LNCAP (cell line): Measurements from ENCODE around the gene LGALS13.

Experiments
- TF ChIP-seq, protein P1 (sequence below): fragments of 450-650 bp; IDR thresholded peaks from 2 replicates; pipeline ENCODE4 v1.5.1; 2017; ENCODE audit warnings: mild to moderate bottlenecking

Gene LGALS13, protein sequence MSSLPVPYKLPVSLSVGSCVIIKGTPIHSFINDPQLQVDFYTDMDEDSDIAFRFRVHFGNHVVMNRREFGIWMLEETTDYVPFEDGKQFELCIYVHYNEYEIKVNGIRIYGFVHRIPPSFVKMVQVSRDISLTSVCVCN

DNA sequence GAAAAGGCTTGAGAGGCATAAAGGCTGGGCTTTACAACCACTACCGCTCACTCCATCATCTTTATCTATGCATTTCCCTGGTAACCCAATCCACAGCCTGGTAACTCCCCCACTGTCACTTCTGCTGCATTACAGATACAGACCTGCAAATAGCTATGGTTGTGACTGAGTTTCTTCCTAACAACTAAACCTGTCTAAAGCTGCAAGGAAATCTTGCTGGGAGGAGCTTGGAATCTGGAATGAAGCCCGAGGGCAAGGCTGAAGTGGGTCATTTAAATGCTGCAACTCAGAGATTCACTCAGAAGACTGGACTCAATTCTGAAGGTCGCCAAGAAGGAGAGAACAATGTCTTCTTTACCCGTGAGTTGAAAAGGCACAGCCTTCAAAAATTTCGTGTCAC lies at the start of gene LGALS13:
Gene LGALS13 (plus strand): TSS at position 301 of the 400 bp plus-strand sequence. CDS start 45 bp downstream, at position 346.
- TF ChIP-seq, protein P1, sequence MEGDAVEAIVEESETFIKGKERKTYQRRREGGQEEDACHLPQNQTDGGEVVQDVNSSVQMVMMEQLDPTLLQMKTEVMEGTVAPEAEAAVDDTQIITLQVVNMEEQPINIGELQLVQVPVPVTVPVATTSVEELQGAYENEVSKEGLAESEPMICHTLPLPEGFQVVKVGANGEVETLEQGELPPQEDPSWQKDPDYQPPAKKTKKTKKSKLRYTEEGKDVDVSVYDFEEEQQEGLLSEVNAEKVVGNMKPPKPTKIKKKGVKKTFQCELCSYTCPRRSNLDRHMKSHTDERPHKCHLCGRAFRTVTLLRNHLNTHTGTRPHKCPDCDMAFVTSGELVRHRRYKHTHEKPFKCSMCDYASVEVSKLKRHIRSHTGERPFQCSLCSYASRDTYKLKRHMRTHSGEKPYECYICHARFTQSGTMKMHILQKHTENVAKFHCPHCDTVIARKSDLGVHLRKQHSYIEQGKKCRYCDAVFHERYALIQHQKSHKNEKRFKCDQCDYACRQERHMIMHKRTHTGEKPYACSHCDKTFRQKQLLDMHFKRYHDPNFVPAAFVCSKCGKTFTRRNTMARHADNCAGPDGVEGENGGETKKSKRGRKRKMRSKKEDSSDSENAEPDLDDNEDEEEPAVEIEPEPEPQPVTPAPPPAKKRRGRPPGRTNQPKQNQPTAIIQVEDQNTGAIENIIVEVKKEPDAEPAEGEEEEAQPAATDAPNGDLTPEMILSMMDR = no peak

DNA sequence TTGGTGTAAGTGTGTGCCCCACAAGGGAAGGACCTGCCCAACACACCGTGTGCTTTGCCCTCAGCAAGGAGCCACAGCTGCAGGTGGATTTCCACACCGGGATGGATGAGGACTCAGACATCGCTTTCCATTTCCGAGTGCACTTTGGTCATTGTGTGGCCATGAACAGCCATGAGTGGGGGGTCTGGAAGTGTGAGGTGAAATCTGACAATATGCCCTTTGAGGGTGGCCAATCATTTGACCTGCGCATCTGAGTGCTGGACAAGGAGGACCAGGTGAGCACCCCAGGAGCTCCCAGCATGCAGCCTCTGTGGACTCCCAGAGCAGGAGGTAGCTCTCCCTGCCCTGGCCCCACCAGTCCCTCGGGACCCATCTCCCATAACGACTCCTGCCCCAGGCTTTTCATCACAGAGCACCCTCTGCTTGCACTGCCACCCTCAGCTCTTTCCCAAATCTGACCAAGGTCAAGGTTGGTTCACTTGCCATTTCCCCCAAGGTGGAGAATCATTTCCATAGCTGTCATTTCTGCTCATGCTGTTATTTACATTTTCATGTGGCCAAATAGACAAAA lies 49.2 kb upstream of the LGALS13 start:
- TF ChIP-seq, protein P1 = no peak

DNA sequence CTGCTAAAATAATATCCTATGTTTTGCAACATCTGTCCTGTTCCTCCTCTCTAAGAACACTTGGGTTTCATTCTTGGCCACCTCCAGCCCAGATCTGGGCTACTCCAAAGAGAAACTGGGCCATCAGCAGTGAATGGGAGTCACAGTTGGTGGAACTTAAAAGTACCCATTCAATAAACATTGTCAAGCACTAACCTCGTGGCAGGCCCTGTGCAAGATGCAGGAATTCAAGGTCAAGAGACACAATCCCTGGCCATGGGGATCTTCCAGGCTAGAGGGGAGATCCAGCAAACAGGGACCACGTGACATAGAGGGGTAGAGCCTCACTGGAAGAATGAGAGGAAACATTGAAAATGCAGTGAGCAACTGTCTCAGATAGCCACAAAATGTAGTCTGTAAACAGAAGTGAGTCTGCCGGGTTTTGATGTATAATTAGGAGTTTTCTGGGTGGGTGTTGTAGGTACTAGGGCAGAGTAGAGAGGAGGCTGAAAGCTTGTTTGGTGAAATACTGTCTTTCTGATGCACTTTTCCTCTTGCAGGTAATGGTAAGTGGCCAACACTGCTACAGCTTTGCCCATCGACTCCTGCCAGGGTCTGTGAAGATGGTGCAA lies 47.5 kb upstream of the LGALS13 start:
- TF ChIP-seq, protein P1 = no peak

DNA sequence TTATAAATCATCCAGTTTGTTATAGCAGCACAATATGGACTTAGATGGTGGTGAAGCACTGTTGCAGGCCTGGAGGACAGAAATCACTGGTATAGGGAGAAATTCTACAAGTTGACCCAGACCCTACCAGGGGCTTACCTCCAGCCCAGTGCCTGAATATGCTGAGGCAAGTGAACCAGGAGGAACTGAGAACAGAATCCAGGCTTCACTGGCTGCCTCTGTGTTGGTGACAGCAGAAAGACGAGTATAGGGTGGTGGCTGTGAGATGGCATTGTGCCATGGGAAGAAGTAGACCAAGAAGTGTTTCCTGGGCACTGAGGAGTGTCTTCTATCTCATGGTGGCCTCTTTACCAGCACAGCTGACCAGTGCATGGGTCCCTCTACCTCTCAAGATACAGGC lies 46.4 kb upstream of the LGALS13 start:
- TF ChIP-seq, protein P1 = no peak

DNA sequence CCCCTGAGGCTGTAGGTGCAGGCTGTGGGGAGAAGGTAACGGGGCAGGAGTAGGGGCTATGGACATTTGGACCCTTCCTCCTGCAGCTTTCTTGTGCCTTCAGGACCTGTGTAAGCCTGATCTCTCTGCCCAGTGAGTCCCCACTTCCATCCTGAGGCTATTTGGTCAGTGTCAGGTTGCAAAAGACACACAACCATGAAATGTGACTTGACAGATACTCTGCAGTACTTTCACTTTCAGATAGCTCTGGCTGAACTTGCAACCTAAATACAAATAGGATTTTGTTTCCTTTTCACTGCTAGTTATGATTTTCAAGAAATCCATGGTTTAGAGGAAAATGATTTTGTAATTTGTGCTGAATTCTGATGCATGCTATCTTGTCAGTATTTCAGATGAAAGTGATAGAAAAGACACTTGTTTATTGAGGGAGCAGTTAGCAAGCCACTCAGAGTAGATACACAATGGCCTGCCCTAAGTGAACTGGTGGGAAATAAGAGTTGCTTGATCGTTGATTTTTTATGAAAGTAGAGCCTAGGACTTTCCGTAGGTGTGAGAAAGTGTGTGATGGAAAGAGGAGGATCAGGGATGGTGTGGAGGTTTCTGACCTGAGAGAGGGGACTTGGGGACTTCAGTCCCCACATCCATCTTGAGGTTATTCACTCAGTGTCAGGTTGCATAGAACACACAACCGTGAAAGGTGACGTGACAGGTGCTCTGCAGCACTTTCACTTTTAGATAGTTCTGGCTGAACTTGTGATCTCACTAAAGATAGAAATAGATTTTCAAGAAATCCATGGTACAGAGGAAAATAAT lies 44.3 kb upstream of the LGALS13 start:
- TF ChIP-seq, protein P1 = no peak

DNA sequence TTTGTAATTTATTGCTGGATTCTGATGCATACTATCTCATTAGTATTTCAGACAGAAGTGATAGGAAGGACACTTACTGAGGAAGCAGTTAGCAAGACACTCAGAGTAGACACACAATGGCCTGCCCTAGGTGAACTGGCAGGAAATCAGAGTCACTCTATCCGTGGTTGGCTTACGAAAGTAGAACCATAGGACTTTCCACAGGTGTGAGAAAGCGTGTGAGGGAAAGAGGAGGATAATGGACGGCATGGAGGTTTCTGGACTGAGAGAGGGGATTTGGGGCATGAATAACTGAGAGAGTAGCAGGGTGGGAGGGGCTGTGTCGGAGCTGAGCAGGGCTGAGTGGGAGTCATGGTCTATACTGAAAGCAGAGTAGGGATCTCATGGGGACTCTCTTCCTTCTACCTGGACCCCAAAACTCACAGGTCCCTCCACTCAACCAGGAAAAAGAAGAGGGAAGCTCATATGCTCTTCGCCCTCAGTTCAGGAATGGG lies 43.7 kb upstream of the LGALS13 start:
- TF ChIP-seq, protein P1 = no peak

DNA sequence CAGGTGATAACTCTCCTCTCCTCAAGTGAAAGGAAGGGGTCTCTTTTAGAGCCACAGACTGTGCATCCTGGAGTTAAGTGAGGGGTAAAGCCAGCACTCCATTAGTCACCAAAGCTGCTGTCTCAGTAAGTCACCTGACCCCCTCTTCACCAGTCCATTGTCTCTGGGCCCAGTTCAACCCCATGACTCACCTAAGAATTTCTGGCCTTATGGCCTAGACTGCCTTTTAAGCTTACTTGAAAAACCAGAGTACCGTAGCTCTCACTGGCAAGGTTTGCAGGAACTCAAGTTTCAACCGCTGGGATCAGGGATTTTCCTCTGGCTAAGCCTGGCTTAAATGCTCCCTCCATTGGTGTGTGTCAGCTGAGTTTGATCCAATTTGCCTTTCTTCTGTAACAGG lies 38.9 kb upstream of the LGALS13 start:
- TF ChIP-seq, protein P1 = no peak
